Retina (tissue), 1 donor: ENCODE results near the gene SCLY.
A peak's percentile ranks its signal among the peaks of the same experiment; 100 is the strongest.
"Not testable (repeated sequence)": the region's sequence is repeated elsewhere in the genome, so short reads cannot be mapped to it uniquely, and the experiment has no call there.

Source experiments
- DNase-seq: peaks from one replicate; pipeline ENCODE4 v3.0.0-alpha.2; 2016

Gene SCLY

GRCh38 chr2:238060542-238061314, at the start of gene SCLY:
Gene SCLY (plus strand): TSS chr2:238061001. CDS start chr2:238061055, 54 bp downstream.
- DNase-seq: peak; percentile 98

DNA sequence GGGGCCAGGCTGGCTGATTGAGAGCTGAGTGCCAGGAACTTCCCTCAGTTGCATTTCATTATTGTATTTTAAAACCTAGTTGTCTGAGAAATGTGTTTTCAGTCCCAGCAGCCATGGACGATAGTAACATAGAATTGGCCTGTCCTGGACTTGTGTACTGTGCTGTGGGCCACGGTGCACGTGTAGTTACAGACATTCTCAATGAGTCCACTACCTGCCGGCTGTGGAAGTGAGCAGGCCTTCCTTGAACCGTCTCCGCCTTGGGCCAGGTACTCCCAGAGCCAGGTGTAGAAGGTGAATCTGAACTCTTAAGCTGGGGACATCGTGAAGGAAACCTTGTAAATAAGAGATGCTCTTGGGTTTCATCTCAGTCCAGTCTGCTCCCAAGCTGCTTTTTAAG, 47.0 kb upstream of the SCLY start:
- no peak for DNase-seq

- DNase-seq: no peak
Observed at GRCh38 chr2:238015705-238016104, 45.1 kb upstream of the SCLY start.

- no peak for DNase-seq
Observed at GRCh38 chr2:238016526-238016925, 44.3 kb upstream of the SCLY start.

GRCh38 chr2:238019962-238020361, 40.8 kb upstream of the SCLY start:
- no peak for DNase-seq

DNA sequence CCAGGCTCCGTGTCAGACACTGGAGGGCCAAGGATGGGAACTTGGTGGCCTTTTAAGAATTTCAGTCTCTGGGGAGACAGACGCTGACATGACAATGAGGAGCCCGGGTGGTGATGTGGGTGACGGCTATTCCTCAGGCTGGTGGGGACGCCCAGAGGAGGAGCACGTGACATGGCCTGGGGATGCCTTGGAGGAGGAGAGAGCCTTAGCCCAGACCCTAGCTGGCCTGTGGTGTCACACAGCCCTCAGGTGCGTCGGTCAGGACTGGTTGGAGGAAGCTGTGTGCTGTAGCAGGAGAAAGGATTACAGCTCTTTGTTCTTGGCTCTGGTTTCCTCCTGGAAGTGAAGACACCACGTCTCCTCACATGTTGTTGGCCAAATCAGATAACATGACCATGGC, 40.0 kb upstream of the SCLY start:
- no peak for DNase-seq

DNA sequence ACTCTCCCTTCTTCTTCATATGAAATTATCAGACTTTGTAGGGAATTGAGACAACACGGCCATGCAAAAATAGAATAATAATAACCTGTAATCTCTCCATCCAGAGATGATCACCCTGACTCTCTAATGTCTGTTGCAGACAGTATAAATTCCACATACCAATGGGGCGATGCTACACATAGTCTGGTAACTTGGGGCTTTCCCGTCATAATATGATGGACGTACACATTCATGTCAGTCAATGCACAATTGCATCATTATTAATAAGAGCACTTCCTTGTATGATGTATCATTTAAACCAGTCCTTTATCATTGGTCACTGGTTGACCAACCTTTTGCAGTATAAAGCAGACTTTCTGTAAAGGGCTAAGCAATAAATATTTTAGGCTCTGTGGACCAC, 39.5 kb upstream of the SCLY start:
- DNase-seq: no peak

- no peak for DNase-seq
Observed at GRCh38 chr2:238022594-238023157, 38.1 kb upstream of the SCLY start.

- DNase-seq: no peak
Observed at GRCh38 chr2:238023608-238024007, 37.2 kb upstream of the SCLY start.

DNA sequence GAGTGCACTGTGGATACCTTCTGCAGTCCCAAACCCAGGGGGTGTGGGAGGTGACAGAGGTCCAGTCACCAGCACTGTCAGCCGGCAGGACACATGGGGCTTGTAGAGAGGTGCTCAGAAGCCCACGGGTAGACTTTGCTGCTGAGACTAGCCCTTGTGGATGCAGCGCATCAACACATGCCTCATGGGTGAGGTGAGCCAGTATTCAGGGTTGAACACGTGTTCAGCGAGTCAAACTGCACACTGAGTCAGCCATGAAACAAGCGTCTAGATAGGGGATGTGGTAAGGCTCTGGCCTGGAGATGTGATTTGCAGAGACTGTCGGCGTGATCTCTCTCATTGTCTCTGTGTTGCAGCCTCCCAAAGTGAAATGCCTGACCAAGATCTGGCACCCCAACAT, 35.8 kb upstream of the SCLY start:
- no peak for DNase-seq

GRCh38 chr2:238025741-238026360, 35.0 kb upstream of the SCLY start:
- no peak for DNase-seq

DNA sequence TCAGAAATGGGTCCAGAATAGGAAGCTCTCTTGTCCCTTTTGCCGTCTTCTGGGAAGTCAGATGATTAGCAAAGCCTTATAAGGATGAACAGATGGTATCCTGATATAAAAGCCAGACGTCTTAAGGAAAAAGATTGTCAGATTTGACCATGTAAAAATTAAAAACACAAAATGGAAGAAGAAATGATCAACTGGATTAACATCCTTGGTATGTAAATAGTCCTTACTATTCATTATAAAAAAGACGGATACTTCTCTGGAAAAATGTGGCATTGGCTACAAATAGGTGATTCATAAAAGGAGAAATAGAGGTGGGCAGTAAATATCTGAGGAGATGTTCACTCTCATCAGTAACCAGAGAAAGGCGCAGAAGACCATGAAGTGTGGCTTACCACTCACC, 33.7 kb upstream of the SCLY start:
- no peak for DNase-seq

- no peak for DNase-seq
Observed at GRCh38 chr2:238027591-238028415, 33.0 kb upstream of the SCLY start.

DNA sequence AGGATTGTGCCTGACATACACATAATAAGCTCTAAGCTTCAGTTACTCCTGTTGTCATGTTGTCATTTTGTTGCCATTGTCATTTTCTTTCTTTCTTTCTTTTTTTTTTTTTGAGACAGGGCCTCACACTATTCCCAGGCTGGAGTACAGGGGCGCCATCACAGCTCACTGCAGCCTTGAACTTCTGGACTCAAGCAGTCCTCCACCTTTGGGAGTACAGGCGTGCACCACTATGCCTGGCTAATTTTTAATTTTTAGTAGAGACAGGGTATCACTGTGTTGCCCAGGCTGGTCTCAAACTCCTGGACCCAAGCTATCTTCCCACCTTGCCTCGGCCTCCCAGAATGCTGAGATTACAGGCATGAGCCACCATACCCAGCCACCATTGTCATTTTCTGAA, 30.9 kb upstream of the SCLY start:
- no peak for DNase-seq

DNA sequence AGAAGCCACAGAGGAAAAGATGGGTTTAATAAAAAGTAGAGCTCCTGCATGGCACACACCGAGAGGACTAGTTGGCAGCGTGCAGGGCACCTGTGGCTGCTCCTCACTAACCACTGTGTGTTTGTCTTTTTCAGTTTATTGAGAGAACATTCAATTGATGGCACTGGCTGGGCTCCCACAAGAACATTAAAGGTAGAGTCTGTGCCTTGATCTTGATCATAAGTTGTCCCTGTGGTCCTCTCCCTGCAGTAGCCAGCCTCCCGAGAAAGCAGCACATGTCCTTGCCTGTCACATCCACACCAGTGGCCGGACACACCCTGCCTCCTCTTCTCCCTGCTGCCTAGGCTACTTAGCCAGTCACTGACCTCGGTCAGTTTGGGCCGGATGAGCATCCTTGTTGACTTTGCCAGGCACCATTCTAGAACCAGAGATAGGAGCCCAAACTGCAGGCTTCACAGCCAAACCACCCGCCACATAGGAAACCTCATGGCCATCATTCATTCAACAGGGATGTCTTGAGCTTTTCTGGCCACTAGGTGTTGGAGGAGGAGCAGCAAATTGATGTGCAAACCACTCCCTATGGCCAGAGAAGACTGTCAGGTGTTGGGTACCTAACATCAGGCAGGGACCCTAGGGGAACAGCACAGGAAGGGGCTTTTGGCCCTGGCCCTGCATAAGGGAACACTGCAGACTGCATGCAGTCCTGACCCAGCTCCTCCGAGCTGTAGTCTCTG, 30.2 kb upstream of the SCLY start:
- DNase-seq: no peak

DNA sequence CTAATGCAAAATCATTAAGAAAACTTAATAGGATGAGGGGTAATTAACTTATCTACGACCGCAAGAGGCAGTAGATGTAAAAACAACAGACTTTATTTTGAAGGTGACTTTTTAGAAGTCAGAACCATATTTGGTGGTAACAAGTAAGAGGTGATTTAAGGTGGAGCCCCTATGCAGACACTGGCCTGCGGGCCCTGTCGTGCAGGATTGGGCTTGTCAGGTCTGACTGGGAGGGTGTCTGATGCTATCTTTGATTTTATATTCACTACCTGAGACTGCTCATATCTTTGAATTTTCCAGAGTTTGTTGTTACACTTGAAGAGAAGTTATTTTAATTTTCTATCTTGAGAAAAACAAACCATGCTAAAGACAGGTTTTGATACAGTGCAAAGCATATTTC, 29.1 kb upstream of the SCLY start:
- DNase-seq: no peak

DNA sequence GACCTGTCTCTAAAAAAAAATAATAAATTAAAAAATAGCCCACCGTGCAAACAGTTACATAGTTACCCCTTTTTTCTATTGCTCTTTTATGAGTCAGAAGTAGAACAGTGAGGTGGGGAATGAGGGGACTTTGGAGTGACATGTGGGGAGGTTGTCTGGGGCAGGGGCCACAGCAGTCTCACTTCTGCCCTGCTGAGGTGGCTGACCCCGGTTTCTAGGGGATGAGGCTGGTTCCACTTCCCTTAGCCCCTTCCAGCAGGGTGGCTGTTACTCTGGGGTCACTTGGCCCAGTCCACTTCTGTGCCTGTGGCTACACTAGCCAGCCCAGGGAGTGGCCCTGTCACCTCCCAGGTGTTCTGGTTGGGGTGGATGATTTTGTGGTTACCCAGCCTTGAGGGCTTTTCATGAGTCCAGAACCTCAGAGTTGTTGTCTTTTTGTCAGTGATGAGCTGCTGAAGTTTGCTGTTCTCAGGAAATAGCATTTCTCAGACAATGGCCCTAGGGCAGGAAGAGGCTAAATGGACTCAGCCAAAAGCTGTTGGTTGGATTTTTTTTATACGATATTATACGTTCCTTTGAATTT, 28.0 kb upstream of the SCLY start:
- DNase-seq: no peak

GRCh38 chr2:238033991-238034390, 26.8 kb upstream of the SCLY start:
- DNase-seq: not testable (repeated sequence)

DNA sequence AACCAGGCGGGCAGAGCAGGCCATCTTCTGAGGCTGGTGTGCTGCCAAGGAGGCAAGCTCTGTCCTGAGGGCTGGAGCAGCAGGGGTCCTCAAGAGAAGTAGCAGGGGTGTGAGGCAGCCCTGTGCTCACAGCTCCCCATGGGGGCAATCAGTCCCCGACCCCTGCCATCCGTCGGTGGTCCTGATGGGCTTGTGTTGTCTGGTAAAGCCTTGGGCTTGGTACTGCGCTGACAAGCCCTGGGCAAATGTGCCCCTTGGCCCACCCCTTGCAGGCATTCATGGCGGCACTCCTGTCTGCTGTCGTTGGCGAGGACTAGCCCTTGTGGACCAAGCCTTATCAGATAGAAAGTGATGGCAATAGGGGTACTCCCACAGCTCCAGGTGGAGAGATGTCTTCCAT, 22.6 kb upstream of the SCLY start:
- DNase-seq: no peak

DNA sequence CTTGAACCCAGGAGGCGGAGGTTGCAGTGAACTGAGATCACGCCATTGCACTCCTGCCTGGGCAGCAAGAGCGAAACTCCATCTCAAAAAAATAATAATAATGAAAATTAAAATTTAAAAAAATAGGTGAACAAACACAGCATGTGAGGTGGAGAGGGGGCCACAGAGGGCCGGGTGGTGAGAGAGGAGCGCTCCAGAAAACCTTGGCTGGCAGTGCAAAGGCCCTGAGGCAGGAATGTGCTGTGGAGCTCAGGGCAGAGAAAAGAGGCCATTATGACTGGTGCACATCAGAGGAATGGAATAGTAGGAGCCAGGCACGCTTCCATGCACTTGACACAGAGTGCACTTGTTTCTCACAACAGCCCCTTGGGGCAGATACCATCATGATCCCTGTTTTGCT, 21.6 kb upstream of the SCLY start:
- DNase-seq: no peak

- no peak for DNase-seq
Observed at GRCh38 chr2:238039985-238040384, 20.8 kb upstream of the SCLY start.

DNA sequence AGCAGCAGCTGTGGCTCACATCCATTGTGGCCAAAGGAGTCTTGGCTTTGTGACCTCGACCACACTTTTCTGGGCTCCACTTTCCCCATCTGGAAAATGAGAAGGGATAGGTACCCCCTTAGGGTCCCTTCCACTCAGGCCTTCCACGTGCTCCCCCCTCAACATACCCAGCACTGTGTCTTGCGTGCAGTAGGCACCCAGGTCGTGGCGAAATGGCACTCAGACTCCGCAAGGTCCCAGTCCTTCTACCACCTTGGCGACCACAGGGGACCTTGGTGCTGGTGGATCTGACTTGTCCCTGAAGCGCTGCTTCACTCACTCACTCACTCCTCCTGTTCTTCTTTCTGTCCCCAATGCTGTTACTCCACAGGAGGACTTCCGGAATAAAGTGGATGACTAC, 19.9 kb upstream of the SCLY start:
- no peak for DNase-seq
